ENCODE data around the gene PFKP.

Gene PFKP

DNA sequence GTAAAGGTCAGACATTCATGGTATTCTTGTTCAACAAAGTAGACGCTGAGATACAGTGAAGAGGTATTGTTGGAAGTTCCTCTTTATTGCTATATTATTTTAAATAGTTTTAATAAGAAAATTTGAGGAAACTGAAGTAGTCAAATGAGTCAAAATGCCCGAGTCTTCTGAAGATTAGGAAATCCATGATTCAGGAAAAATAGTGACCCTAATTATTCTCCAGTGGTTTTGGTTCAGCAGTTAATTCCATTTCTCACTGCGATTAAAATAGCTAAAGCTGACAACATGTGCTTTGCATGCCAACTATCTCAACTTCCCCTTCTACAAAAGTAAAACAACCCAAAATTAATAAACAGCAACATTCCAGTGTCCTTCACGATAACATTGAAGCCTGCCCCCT is 32.7 kb upstream of the PFKP start:
- in situ Hi-C loops (cut with HindIII; ENCODE audit: low pct_ligation_motif_present, low sequenced_read_pairs): no loop called here
- no peak for DNase-seq

DNA sequence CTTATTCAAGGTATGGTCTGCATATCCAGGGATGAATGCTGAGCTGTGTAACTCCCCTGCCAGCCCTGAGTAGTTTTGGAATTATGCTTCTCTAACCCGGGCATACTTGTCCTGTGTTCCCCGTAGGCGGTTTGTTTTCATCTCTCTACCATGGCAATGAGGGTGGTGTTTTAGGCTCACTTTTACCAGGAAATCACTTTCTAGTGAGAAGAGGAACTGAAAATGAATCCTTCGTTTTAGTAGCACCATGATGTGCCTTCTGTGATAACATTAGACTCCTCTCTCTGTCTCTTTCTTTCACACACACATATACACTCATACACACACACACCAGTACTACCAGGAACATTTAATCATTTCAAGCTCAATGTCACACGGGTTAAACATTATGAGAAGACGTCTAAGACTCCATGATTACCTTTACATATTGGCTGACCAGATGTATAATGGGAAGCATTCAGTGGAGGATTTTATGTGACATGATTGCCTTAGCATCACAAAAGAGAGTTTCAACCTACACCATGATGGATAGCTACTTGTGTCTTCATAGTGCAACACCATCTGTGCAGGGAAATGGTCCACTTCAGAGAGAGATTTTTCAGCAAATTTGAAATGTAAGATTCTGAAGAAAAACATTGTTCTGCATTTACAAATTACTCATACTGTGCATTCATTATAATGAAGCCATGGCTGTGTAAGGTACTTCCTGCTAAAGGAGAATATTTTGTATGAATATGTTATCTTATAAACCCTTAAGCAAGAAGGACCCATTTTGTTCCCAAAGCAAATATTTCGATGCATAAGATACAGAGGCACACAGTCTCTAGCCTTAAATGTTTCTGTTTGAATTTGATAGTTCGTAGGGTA is 31.0 kb upstream of the PFKP start:
- in situ Hi-C loops (cut with HindIII; ENCODE audit: low pct_ligation_motif_present, low sequenced_read_pairs): no loop called here
- Histone ChIP-seq H3K27ac (no peak overlapping the region), H3K4me3 (ENCODE audit: low read depth, low read length) (no peak overlapping the region), H3K36me3 (replicated peaks) (no peaks in the 10 kb centered on the region), H3K27me3 (replicated peaks) (no peaks in the 10 kb centered on the region)
- DNase-seq: no peak
- TF ChIP-seq, protein P1, sequence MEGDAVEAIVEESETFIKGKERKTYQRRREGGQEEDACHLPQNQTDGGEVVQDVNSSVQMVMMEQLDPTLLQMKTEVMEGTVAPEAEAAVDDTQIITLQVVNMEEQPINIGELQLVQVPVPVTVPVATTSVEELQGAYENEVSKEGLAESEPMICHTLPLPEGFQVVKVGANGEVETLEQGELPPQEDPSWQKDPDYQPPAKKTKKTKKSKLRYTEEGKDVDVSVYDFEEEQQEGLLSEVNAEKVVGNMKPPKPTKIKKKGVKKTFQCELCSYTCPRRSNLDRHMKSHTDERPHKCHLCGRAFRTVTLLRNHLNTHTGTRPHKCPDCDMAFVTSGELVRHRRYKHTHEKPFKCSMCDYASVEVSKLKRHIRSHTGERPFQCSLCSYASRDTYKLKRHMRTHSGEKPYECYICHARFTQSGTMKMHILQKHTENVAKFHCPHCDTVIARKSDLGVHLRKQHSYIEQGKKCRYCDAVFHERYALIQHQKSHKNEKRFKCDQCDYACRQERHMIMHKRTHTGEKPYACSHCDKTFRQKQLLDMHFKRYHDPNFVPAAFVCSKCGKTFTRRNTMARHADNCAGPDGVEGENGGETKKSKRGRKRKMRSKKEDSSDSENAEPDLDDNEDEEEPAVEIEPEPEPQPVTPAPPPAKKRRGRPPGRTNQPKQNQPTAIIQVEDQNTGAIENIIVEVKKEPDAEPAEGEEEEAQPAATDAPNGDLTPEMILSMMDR (IDR thresholded peaks at IDR 0.05; ENCODE audit: low read depth, low read length, missing control alignments): no peak

More for the DNA sequence above, 32.7 kb upstream of the PFKP start:
- Histone ChIP-seq H3K27me3 (replicated peaks) (no peaks in the 10 kb centered on the region), H3K4me3 (ENCODE audit: low read depth, low read length) (no peak overlapping the region), H3K27ac (no peak overlapping the region), H3K36me3 (replicated peaks) (no peaks in the 10 kb centered on the region)
- TF ChIP-seq, protein P1 (IDR thresholded peaks at IDR 0.05; ENCODE audit: low read depth, low read length, missing control alignments): no peak

GRCh38 chr10:3037182-3037581 is 30.2 kb upstream of the PFKP start:
- Histone ChIP-seq H3K4me3 (ENCODE audit: low read depth, low read length) (no peak overlapping the region), H3K27ac (no peak overlapping the region), H3K27me3 (replicated peaks) (no peaks in the 10 kb centered on the region), H3K36me3 (replicated peaks) (no peaks in the 10 kb centered on the region)
- DNase-seq: no peak
- in situ Hi-C loops (cut with HindIII; ENCODE audit: low pct_ligation_motif_present, low sequenced_read_pairs): no loop called here
- TF ChIP-seq, protein P1 (IDR thresholded peaks at IDR 0.05; ENCODE audit: low read depth, low read length, missing control alignments): no peak

GRCh38 chr10:3040069-3040468 is 27.3 kb upstream of the PFKP start:
- DNase-seq: no peak
- H3K4me3 ChIP-seq (ENCODE audit: low read depth, low read length): no peak overlapping the region
- no peaks in the 10 kb centered on the region for H3K36me3 ChIP-seq (replicated peaks)
- TF ChIP-seq, protein P1 (IDR thresholded peaks at IDR 0.05; ENCODE audit: low read depth, low read length, missing control alignments): no peak
- H3K27ac ChIP-seq: no peak overlapping the region
- in situ Hi-C loops (cut with HindIII; ENCODE audit: low pct_ligation_motif_present, low sequenced_read_pairs): no loop called here
- no peaks in the 10 kb centered on the region for H3K27me3 ChIP-seq (replicated peaks)

- TF ChIP-seq, protein P1 (IDR thresholded peaks at IDR 0.05; ENCODE audit: low read depth, low read length, missing control alignments): no peak
- no peaks in the 10 kb centered on the region for H3K27me3 ChIP-seq (replicated peaks)
- H3K4me3 ChIP-seq (ENCODE audit: low read depth, low read length): no peak overlapping the region
- H3K27ac ChIP-seq: no peak overlapping the region
- DNase-seq: no peak
- in situ Hi-C loops (cut with HindIII; ENCODE audit: low pct_ligation_motif_present, low sequenced_read_pairs): no loop called here
- H3K36me3 ChIP-seq (replicated peaks): no peaks in the 10 kb centered on the region
Observed at GRCh38 chr10:3042589-3042988, 24.8 kb upstream of the PFKP start.

All from brain microvascular endothelial cell (primary cell).